ENCODE data around the gene L1CAM.

DNA sequence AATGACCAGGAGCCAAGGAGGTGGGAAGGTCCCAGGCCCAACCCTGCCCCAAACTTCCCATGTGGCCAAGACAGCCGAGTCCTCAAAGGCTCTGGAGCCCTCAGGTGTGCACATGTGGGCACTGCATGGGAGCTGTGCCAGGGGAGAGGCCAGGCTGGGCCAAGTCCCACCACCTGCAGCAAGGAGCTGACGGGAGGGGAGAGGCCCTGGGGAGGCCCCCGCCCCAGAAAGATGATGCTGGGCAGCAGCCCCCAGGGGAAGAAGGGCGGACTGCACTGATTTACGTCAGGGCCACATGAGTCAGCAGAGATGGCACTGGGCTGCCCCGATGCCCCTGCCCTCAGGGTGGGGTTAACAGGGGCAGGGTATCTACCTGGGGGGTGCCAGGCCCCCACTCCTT lies 1.4 kb downstream of the L1CAM start:
- peak; percentile 51; the same call in 1 of the 2 replicates for TF ChIP-seq POLR2AphosphoS5 (IDR thresholded peaks at IDR 0.05; ENCODE audit: low read depth, low read length)
- TF ChIP-seq, protein P1, sequence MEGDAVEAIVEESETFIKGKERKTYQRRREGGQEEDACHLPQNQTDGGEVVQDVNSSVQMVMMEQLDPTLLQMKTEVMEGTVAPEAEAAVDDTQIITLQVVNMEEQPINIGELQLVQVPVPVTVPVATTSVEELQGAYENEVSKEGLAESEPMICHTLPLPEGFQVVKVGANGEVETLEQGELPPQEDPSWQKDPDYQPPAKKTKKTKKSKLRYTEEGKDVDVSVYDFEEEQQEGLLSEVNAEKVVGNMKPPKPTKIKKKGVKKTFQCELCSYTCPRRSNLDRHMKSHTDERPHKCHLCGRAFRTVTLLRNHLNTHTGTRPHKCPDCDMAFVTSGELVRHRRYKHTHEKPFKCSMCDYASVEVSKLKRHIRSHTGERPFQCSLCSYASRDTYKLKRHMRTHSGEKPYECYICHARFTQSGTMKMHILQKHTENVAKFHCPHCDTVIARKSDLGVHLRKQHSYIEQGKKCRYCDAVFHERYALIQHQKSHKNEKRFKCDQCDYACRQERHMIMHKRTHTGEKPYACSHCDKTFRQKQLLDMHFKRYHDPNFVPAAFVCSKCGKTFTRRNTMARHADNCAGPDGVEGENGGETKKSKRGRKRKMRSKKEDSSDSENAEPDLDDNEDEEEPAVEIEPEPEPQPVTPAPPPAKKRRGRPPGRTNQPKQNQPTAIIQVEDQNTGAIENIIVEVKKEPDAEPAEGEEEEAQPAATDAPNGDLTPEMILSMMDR (IDR thresholded peaks at IDR 0.05): no peak
- TF ChIP-seq SIN3A (IDR thresholded peaks at IDR 0.05; ENCODE audit: borderline replicate concordance, insufficient read depth, low read depth, low read length): no peak
- TF ChIP-seq TCF7L2 (IDR thresholded peaks at IDR 0.05; ENCODE audit: low read depth, low read length): no peak
- TF ChIP-seq, protein P2, sequence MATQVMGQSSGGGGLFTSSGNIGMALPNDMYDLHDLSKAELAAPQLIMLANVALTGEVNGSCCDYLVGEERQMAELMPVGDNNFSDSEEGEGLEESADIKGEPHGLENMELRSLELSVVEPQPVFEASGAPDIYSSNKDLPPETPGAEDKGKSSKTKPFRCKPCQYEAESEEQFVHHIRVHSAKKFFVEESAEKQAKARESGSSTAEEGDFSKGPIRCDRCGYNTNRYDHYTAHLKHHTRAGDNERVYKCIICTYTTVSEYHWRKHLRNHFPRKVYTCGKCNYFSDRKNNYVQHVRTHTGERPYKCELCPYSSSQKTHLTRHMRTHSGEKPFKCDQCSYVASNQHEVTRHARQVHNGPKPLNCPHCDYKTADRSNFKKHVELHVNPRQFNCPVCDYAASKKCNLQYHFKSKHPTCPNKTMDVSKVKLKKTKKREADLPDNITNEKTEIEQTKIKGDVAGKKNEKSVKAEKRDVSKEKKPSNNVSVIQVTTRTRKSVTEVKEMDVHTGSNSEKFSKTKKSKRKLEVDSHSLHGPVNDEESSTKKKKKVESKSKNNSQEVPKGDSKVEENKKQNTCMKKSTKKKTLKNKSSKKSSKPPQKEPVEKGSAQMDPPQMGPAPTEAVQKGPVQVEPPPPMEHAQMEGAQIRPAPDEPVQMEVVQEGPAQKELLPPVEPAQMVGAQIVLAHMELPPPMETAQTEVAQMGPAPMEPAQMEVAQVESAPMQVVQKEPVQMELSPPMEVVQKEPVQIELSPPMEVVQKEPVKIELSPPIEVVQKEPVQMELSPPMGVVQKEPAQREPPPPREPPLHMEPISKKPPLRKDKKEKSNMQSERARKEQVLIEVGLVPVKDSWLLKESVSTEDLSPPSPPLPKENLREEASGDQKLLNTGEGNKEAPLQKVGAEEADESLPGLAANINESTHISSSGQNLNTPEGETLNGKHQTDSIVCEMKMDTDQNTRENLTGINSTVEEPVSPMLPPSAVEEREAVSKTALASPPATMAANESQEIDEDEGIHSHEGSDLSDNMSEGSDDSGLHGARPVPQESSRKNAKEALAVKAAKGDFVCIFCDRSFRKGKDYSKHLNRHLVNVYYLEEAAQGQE (IDR thresholded peaks at IDR 0.05; ENCODE audit: insufficient read depth in 1 of 2, low read depth in 2 of 2, low read length in 1 of 2): no peak

All from Panc1 (cell line).